SU-DHL-6 (cell line): ENCODE results near the gene TOR4A.

Source experiments
- H2AFZ ChIP-seq: fragments of 200-600 bp; sonication (generic); 2 replicates; pipeline ENCODE4 v1.6.1; 2014; ENCODE audit warnings: low read depth, mild to moderate bottlenecking, moderate library complexity, mixed read lengths, antibody characterized with exemption, low read length; ENCODE audit not compliant: severe bottlenecking
- H3F3A ChIP-seq: fragments of 200-600 bp; shearing (Covaris generic); 2 replicates; pipeline ENCODE4 v1.6.0; 2016; ENCODE audit warnings: antibody characterized with exemption, mild to moderate bottlenecking; ENCODE audit not compliant: insufficient read depth
- H3K27ac ChIP-seq: fragments of 200-600 bp; sonication (generic); 2 replicates; pipeline ENCODE4 v1.5.1; 2016; ENCODE audit warnings: low read depth, mild to moderate bottlenecking, low read length, moderate library complexity, mixed read lengths
- H3K27me3 ChIP-seq: fragments of 200-600 bp; sonication (generic), shearing (Covaris generic); 2 replicates; pipeline ENCODE4 v1.6.0; 2014; ENCODE audit warnings: mild to moderate bottlenecking, low read length
- H3K36me3 ChIP-seq: fragments of 200-600 bp; sonication (generic); 2 replicates; pipeline ENCODE4 v1.6.1; 2014; ENCODE audit warnings: mild to moderate bottlenecking, low read length, mixed read lengths
- H3K4me2 ChIP-seq: fragments of 300-600, 200-600 bp; shearing (Covaris generic), sonication (generic); 2 replicates; pipeline ENCODE4 v1.6.0; 2014; ENCODE audit warnings: low read length, low read depth, mild to moderate bottlenecking; ENCODE audit not compliant: poor library complexity, severe bottlenecking
- H3K4me3 ChIP-seq: fragments of 200-600 bp; sonication (generic); 2 replicates; pipeline ENCODE4 v1.5.1; 2014; ENCODE audit warnings: antibody characterized with exemption, low read length, mild to moderate bottlenecking, mixed read lengths; ENCODE audit not compliant: insufficient read depth, poor library complexity, severe bottlenecking
- H3K79me2 ChIP-seq: fragments of 200-600 bp; sonication (generic); 2 replicates; pipeline ENCODE4 v1.6.1; 2014; ENCODE audit warnings: mild to moderate bottlenecking, low read length, moderate library complexity; ENCODE audit not compliant: insufficient read depth
- H3K9ac ChIP-seq: fragments of 200-600 bp; sonication (generic); 2 replicates; pipeline ENCODE4 v1.7.0; 2014; ENCODE audit warnings: mild to moderate bottlenecking, low read length
- H3K9me2 ChIP-seq: fragments of 200-600 bp; sonication (generic); replicated peaks from 2 replicates; pipeline ENCODE4 v1.6.1; 2014; ENCODE audit warnings: low read length; ENCODE audit not compliant: insufficient read depth
- H3K9me3 ChIP-seq: fragments of 200-600 bp; sonication (generic); 2 replicates; pipeline ENCODE4 v1.6.1; 2014; ENCODE audit warnings: low read length, mixed read lengths; ENCODE audit not compliant: insufficient read depth
- H4K20me1 ChIP-seq: fragments of 200-600 bp; sonication (generic); 2 replicates; pipeline ENCODE4 v1.6.1; 2014; ENCODE audit warnings: low read depth, mild to moderate bottlenecking, antibody characterized with exemption, low read length, moderate library complexity, mixed read lengths
- EZH2phosphoT487 ChIP-seq: fragments of 200-600 bp; sonication (generic), shearing (Covaris generic); conservative IDR thresholded peaks from 2 replicates; pipeline ENCODE4 v1.6.1; 2018; ENCODE audit warnings: mild to moderate bottlenecking, antibody characterized with exemption, low read length, moderate library complexity, mixed read lengths
- TF ChIP-seq, protein P1 (sequence below): fragments of 200-600 bp; sonication (generic); IDR thresholded peaks from one replicate; pipeline ENCODE4 v1.5.1; 2017; ENCODE audit warnings: antibody characterized with exemption, mild to moderate bottlenecking, low read length, moderate library complexity; ENCODE audit not compliant: insufficient read depth, poor library complexity, severe bottlenecking

Gene TOR4A

GRCh38 chr9:137273611-137274320, 3.8 kb upstream of the TOR4A start:
- no peak for TF ChIP-seq EZH2phosphoT487
- TF ChIP-seq, protein P1, sequence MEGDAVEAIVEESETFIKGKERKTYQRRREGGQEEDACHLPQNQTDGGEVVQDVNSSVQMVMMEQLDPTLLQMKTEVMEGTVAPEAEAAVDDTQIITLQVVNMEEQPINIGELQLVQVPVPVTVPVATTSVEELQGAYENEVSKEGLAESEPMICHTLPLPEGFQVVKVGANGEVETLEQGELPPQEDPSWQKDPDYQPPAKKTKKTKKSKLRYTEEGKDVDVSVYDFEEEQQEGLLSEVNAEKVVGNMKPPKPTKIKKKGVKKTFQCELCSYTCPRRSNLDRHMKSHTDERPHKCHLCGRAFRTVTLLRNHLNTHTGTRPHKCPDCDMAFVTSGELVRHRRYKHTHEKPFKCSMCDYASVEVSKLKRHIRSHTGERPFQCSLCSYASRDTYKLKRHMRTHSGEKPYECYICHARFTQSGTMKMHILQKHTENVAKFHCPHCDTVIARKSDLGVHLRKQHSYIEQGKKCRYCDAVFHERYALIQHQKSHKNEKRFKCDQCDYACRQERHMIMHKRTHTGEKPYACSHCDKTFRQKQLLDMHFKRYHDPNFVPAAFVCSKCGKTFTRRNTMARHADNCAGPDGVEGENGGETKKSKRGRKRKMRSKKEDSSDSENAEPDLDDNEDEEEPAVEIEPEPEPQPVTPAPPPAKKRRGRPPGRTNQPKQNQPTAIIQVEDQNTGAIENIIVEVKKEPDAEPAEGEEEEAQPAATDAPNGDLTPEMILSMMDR = no peak
- H3F3A ChIP-seq = 0 out of 2 replicates have a peak, but pooled peaks cover 4% of the 10 kb centered on the region
- H3K9me2 ChIP-seq = no peaks in the 10 kb centered on the region
- no peaks in the 10 kb centered on the region for H3K79me2 ChIP-seq
- H3K4me3 ChIP-seq = no peak overlapping the region
- no peak overlapping the region for H3K4me2 ChIP-seq
- no peaks in the 10 kb centered on the region for H3K36me3 ChIP-seq
- no peak overlapping the region for H3K9ac ChIP-seq
- no peaks in the 10 kb centered on the region for H3K9me3 ChIP-seq
- H4K20me1 ChIP-seq = no peaks in the 10 kb centered on the region
- 0 out of 2 replicates have a peak overlapping the region, but pooled peaks have one; percentile 5 for H3K27ac ChIP-seq
- no peaks in the 10 kb centered on the region for H3K27me3 ChIP-seq
- H2AFZ ChIP-seq = no peak overlapping the region

GRCh38 chr9:137275203-137275587, 2.3 kb upstream of the TOR4A start:
- Histone ChIP-seq H3K9ac (no peak overlapping the region), H3F3A (no peaks in the 10 kb centered on the region), H3K9me3 (no peaks in the 10 kb centered on the region), H3K27me3 (no peaks in the 10 kb centered on the region), H3K4me2 (no peak overlapping the region), H3K9me2 (no peaks in the 10 kb centered on the region), H3K79me2 (no peaks in the 10 kb centered on the region), H3K27ac (no peak overlapping the region), H2AFZ (no peak overlapping the region), H4K20me1 (no peaks in the 10 kb centered on the region), H3K4me3 (no peak overlapping the region), H3K36me3 (no peaks in the 10 kb centered on the region)
- no peak for TF ChIP-seq EZH2phosphoT487
- TF ChIP-seq, protein P1 = no peak

DNA sequence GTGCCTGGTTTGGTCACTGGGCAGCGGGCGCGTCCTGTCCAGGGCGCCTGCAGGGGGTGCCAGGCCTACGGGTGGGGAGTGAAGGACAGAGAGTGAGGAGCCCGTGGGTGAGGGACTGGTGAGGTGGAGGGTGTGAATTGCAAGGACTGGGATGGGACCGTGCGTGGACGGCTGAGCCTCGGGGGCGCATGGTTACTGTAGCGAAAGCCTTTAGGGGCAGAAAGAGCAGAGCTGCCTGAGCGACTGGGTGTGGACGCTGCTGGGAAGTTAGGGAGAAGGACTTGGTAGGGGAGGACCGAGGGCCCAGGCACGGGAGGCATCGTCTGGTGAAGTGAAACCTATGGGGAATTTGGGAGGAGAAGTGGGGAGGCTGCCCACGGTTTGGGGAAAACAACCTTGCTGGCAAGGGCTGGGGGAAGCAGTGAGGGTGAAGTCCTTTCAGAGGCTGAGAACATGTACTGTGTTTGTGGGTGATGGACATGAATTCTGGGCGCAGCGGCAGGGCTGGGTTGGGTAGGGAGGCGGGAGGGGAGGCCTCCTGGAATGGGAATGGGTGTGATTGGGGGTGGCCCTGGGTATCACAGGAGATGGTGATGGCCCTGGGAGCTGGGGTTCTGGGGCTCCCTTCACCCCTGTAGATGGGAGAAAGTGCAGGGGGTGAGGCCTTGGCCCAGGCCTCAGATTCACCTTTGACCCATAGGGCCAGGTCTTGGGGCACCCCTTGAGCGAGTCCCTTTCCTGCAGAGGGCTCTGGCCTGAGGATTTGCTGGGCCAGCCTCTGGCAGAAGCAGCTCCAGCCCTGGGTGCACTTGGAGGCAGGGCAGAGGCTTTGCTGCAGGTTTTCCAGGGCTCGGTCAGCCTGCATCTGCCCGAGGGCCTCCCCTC, 1.7 kb upstream of the TOR4A start:
- no peaks in the 10 kb centered on the region for H3K27me3 ChIP-seq
- H3K79me2 ChIP-seq = no peaks in the 10 kb centered on the region
- no peak overlapping the region for H3K4me2 ChIP-seq
- no peaks in the 10 kb centered on the region for H3K9me3 ChIP-seq
- 0 out of 2 replicates have a peak overlapping the region, but pooled peaks have one; percentile 62 for H3K27ac ChIP-seq
- H4K20me1 ChIP-seq = no peaks in the 10 kb centered on the region
- no peaks in the 10 kb centered on the region for H3K36me3 ChIP-seq
- H3K9ac ChIP-seq = no peak overlapping the region
- TF ChIP-seq, protein P1 = no peak
- no peak for TF ChIP-seq EZH2phosphoT487
- no peak overlapping the region for H3K4me3 ChIP-seq
- H2AFZ ChIP-seq = no peak overlapping the region
- H3K9me2 ChIP-seq = no peaks in the 10 kb centered on the region
- H3F3A ChIP-seq = no peaks in the 10 kb centered on the region
